GM19372 (cell line): ENCODE data around the gene C3orf20.

Experiments used
- ATAC-seq: cut with Tn5 transposase; IDR thresholded peaks from one replicate; pipeline ENCODE4 v1.9.1; 2021; ENCODE audit warnings: mild to moderate bottlenecking, low read depth, moderate library complexity; ENCODE audit not compliant: unreplicated experiment

Gene C3orf20

DNA sequence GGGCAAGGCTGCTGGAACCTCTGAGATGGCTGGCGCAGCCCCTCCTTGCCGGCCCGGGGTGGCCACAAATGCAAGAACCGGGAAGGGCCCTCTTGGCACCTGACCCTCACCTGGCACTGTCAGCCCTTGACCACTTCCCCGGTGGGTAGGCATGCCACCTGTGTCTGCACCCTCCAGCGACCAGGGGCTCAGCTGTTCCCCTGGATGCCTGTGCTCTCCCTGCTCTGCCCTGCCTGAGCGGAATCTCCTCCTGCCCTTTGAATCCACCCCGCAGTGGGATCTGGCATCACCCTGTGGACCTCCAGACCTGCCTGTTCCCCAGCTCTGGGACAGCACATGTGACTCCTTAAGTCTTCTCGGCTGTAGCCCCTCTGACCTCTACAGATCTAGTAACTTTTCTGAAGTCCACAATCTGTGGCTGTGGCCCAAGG, 117.8 kb downstream of the C3orf20 start:
- no peak for ATAC-seq

DNA sequence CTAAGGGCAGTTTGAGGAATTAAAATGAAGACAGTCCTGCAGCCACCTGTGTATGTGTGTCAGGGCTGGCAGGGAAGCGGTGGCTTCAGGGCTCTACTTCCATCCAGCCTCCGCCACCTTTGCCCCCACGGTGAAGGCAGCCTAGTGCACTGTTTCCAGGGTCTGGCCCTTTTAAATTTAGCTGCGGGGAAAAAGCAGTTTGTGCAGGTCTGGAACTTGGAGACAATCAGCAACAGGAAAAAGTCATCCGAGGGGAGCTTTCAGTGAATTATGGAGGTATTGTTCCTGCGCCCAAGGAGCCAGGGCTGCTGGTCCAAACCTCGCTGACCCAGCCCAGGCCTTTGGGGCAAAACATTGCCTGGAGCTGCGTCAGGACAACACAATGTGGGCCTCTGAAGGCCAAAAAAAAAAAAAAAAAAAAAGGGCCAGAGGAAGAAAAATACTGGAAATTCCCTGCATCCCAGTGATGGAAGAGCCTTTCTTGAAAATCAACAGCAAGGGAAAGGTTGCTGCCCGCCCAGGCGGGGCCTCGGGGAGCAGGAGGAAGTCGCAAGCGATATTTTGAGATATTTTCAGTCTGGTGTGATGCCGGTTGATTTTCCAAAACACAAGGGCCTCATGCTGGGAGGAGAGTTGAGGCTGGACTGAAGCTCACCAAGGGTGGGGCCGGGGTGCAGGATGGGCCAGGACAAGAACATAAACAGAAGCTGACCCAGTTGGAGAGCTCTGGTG, 118.4 kb downstream of the C3orf20 start:
- no peak for ATAC-seq

DNA sequence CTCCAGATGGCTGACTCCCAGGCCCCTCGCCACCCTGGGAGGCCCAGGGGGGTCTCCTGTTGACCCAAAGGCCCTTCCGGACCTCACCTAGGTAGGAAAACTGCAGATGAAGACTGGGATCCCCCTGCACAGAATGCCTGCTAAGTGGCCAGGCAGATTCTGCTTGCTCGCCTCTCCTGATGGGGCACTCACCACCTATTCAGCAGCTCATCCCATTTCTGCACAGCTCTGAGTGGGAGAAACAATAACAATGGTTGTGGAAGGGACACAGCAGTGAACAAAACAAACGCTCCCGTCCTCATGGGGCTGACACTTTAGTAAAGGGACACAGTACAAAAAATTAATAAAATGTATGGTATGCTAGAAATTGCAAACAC, 118.9 kb downstream of the C3orf20 start:
- ATAC-seq = no peak

DNA sequence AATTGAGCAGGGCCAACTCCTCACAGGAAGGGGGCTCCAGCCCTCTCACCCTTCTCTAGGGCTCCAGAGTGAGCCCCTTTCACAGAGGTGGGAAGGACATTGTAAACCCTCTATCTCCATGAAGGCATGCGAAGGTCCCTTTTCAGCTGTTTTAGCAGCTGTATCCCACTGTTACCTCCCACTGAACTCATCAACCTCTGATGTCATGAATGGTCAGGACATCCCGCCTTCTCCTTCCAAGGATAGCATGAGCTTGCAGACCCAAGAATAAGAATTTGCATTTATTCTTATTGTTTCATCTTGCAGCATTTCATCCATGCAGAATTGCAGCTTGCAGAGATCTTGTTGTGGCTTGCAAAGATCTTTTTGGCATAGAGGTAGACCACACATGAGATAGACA, 119.5 kb downstream of the C3orf20 start:
- no peak for ATAC-seq

DNA sequence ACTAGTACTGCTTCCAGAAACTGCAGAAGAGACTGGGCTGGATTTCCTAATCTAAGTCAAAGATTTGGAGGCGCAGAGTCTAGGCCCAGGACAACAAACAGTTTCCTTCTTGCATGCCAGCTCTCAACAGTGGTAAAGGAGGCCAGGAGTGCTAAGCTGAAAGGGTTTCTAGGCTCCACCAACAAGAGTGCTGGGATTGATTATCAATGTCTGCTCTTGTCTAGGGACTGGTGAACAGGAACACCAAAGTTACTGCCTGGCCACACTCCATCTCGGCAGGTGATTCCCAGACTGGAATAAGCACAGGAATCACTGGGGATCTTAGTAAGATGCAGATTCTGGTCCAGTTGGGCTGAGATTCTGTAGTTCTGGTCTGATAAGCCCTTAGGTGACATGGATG, 121.1 kb downstream of the C3orf20 start:
- no peak for ATAC-seq

DNA sequence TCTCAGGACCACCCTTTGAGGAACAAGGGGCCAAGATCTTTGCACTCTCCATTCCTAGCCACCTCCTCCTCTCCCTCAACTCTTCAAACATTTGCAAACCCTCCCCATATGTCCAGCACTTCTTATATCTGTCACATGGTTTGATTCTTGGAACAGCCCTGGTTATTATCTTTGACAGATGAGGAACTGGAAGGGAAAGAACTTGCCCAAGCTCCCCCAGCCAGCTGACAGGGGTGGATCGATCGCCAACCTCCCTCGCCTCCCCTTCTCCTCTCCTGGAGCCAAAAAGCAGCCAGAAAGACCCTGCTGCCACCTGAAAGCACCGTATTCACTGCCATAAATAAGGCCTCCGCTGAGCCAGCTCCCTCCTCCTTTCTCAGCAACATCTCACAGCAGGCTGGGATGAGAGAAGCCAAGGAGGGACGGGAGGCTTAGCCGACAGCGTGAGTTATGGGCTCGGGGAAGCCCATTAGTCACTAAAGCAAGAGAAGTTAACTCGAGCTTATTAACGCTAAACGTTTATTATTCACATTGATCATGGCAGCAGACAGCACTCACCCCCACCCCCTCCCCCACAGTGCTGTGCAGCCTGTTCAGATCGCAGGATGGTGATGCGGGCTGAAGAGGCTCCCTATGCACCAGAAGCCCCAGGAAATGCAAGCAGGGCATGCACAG, 121.6 kb downstream of the C3orf20 start:
- no peak for ATAC-seq

DNA sequence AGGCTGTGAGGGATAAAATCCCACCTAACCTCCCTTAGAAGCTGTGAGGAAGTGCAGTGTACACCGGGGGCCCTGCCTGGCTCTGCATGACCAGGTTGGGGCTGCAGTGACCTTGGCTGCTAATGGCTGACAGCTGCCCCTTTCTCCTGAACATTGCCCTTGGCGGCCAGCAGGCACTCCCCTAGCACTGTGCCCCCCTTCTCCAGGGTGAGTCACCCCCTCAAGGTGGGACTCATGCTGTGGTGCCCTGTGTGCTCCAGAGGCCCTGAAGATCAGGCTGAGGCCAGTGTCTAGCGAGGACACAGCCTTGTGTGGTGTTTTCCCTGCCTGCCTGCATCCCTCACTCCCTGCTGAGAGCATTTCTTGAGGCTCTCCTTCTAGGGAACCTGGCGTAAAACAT, 122.8 kb downstream of the C3orf20 start:
- no peak for ATAC-seq

DNA sequence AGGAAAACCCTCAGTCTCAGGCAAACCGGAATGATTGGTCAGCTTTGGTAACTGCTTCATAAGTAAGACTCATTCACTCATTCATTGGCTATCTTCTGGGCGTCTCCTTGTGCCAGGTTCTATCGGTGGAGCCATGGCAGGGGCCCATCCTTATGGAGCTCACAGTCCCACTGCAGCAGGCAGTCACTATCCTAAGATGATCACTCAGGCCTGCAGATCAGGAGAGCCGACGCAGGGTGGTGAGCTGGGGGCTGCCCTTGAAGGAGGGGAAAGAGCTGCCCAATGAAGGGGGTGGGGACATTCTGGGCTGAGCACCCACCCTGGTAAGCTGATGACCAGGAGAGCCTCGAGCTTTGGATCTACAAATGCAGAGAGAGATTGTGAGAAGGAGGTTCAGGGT, 123.3 kb downstream of the C3orf20 start:
- ATAC-seq = no peak

DNA sequence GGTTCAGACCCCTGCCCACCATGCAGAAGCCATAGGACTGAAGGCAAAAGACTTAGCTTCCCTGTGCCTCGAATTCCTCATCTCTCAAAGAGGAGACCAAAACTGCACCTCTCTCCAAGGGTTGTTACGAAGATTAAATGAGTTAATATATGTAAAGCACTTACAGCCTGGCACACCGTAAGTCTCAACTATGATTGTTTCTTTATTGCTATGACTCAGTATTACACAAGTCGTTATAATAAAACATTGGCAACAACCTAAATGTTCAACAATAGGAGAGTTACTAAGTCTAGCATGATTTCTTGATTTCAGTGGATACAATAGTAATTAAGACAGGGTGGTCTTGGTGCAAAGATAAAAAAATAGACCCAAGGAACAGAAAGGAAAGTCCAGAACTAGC, 124.2 kb downstream of the C3orf20 start:
- no peak for ATAC-seq

DNA sequence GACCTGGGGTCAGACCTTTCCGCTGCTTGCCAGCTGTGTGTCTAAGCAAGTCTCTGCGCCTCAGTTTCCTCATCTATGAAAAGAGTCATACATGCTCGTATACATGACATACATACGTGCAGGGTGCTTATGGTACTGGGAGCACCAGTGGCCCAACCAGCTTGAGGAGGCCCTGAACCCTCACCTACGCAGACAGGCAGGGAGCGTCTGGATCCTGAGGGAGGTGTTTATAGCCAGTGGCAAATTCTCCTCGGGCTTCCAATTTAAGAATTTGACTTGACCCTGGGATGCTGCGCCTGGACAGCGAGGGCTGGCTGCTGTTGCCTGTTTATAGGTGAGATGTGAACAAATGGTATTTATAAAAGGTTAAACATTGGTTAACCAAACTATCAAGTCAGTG, 126.1 kb downstream of the C3orf20 start:
- ATAC-seq = no peak

DNA sequence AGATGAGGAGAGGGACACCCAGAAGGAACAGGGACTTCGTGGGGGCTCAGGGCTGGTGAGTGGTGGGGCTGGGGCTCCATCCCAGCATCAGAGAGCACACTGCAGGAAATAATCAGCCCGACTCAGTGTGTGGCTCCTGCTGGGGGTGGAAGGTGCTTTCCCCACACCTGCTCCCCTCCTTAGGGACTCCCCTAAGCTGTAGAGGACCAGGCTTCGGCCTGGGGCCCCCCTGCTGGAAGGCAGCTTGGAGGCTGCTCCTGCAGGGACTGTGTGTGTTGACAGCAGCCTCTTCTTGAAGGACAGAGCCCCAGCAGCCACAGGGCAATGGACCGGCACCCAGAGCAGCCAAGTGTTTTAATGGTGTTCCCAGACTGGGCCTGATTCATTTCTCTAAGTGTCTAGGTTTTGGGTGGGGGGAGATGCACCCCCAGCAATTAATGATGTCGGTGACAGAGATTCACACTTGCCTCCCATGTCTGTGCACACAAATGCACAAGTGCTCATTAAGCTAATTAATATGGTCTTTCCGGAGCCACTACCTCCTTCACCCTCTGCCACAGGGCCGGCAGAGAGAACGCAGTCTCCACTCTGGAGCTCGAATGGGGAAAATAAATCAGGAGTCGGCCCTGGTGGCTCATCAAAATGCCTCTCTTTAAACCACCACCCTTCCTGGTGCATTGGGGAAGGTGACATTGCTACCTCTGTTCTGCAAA, 126.9 kb downstream of the C3orf20 start:
- ATAC-seq = no peak

DNA sequence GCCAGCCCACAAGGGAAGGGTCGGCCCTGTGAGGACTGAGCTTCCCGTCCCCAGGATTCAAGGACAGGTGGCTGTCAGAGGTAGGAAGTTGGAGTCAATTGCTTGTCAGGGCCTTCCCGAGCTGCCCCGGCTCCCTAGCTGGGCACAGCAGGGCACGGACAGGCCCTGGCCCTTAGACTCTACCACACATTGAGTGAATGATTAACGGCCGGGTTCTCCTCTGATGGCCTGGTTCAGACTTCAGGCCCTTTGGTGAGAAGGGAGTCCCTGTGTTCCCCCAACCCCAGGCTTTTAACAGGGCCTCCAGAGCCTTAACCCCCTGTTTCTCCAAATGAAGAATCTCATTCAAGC, 127.4 kb downstream of the C3orf20 start:
- ATAC-seq = no peak

DNA sequence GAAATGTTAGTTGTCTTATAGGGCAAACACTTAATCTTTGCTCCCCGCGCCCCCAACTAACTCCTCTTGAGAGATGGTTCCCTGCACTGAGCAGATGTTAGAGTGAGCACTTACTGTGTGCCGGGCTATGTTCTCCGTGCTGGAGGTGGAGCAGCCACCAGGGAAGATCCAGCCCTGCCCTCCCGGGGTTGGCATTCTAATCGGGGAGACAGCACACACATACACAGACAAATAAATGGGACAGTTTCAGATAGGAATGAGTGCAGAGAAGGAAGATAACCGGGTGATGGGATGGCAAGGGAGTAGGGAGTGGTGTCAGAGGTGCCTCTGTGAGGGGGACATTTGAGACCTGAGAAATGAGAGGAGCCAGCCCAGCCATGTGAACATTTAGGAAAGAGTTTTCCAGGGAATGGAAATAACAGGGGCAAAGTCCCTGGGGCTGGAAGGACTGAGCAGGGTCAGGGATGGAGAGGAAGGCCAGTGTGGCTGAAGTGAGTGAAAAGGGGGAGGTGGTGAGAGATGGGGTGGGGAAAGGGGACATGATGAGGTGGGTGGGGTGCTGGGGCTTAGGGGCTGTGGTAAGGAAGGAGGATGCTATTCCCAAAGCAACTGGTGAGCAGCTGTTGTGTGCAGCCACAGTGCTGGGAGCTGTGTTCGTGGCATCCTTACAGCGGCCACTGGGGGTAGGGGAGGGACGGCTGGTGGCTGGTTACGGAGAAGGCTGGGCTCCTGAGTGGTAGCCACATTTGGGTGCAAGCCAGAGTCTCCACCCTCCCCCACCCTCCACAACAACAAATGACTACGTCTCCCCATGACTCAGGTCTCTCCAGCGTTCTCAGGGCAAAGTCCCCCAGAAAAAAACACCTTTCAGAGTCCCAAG, 128.4 kb downstream of the C3orf20 start:
- no peak for ATAC-seq

DNA sequence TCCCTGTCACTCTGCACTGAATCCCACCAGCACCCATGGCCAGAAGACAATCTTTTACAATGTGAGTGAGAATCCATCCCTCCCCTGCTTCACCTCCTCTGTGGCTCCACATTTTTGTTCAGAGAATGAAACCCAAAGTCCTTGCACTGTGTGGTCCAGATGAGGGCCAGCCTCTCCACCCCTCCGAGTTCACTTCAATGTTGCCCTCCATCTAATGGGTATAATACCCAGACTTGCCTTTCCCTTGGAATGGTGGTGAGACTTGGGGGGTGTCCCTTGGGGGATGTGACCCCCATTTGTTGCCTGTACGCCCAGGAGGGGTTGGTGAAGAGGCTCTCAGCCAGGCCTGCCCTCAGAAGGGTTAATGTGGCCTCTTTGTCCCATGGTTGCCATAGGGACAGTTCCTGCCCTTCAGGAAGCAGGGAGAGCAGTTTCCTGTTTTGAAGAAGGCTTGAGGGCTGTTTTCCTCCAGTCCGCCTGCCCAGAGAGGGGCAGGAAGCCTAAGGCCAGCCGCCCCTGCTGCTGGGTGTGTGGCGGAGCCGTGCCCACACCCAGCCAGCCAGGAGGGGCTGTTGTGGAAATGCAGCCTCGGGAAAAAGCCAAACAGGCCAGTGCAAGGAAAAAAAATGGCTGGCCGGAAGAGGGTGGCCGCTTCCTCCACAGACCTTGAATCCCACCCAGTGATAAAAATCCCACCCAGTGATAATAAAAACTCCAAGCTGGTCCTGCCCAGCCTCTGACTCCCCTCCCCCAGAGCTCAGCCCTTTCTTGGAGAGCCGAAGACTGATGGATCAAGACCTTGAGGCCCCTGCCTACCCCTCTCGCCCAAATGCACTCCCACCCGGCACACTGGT, 129.3 kb downstream of the C3orf20 start:
- ATAC-seq = no peak

DNA sequence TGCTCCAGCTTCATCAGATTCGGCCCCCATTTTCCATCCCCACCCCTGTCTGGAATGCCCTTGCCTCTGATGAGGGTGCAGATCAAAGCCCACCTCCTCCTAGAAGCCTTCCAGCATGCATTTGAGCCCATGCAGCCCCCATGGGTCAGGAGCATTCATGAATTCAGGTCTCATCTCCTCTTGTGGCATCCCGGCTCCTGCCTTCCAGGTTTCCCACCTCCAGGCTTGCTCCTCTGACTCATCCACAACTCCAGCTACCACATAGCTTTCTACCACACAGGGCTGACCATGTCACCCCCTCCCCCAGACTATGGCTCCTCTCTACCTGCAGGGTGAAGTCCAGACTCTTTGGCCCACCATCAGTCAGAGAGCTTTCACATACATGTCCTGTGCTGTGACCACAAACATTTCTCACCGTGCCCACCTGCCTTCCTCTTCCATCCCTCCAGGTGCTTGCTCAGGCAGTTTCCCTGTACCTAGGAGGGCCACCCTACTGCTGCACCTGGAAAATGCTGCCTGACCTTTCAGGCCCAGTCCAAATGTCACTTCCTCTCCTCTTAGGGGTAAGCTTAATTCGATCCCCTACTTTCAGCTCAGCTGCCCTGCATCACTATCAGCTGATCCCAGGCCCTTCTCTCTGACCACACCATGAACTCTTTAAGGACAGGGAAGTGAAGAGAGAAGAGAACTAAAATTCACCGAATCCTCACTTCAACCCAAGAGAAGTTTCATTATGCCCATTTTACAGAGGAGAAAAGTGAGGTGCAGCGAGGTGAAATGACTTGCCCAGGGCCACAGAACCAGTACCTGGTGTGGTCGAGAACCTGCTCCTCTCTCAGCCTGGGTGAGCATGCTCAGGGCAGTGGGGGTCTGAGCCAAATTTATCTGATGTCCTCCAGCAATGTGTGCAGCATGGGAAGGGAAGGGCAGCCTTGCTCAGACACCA, 130.2 kb downstream of the C3orf20 start:
- no peak for ATAC-seq

DNA sequence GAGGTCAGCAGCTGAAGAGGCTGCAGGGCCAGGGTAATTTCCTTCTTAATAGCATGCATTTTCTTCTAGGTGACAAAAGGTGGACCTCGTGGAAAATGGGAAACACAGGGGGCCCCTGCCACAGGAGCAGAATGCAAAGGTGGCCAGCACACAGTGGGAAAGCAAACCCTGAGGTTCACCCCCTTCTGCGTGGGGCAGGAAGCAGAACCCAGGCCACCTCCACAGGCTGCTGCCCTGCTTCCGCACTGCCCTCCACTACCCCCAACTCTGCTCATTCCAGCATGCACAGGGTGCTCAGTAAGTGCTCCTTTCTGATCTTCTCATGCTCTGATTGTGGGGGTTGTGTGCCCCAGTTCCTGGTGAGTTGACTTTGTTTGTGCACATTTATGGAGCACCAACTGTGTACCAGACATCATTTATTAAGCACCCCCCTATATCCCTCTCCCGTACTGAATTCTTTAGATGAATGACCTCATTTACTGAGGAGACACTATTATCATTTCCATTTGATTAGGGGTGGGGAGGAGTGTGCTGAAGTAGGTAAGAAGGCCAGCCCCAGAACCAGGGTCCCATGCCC, 131.1 kb downstream of the C3orf20 start:
- no peak for ATAC-seq

DNA sequence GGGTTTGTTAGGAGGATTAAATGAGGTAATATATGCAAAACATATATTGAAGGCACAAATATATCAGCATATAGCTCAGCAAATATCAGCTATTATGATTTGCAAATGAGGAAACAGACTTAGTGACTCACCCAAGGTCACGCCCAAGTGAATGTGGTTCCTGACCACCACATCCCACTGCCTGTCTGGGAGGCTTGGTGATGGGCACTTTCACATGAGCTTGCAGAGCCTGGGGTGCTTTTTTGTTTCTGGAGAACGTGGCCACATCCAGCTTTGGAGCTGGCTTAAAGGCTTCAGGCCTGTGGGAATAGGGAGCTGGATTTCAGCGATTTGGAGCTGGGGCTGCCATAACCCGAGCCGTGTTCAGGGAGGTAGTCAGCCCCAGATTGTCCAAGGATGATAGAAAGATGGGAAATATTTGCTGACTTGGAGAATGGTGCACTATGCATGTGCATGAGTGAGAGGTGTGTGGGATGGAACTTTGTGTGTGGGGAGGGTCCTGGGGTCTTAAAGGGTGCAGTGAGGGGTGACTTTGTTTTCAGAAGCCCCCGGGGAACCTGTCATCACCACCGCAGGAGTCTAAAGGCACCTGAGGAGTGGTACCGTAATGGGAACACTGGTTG, 131.8 kb downstream of the C3orf20 start:
- no peak for ATAC-seq

DNA sequence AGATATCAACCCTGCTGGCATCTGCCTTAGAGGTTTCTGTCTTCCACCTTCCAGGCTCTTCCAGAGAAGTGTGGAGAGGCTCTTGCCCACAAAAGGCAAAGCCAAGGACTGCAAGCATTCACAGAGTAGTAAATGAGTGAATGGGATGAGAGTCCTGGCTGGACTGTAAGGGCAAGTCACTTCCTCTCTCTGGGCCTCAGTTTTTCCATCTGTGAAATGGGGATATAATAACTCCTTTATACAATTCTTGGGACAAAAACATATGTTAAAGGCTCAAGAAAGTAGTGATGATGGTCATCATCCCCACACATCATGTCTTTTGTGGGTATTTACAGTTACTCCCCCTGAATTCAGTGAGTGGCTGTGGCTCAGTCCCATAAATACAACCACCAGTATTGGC, 133.1 kb downstream of the C3orf20 start:
- ATAC-seq = no peak
